GM13977 (cell line): ENCODE results near the gene YIPF7.
A peak's percentile ranks its signal among the peaks of the same experiment; 100 is the strongest.

Source experiments
- DNase-seq: peaks from one replicate; pipeline ENCODE4 v3.0.0; 2012; ENCODE audit warnings: low spot score
- CTCF ChIP-seq: IDR thresholded peaks from 2 replicates; pipeline ENCODE4 v1.5.1; 2012; ENCODE audit warnings: mild to moderate bottlenecking, control low read depth; ENCODE audit not compliant: insufficient read depth; ENCODE audit errors: extremely low read depth, missing control alignments
- in situ Hi-C: fragments of 300-500 bp; cut with MboI; formaldehyde crosslinking; loops from one replicate; pipeline ENCODE4 v1.12.0; 2022; ENCODE audit warnings: low sequenced_read_pairs, low pct_unique_long_range_greater_than_20kb, mixed read lengths, inconsistent platforms; ENCODE audit not compliant: unreplicated experiment

The YIPF7 gene

GRCh38 chr4:44651425-44651824, at the start of gene YIPF7:
TSS of gene YIPF7 (minus strand) at chr4:44651625. CDS start at chr4:44650100, 1,525 bp downstream.
- TF ChIP-seq CTCF: no peak
- no peak for DNase-seq

DNA sequence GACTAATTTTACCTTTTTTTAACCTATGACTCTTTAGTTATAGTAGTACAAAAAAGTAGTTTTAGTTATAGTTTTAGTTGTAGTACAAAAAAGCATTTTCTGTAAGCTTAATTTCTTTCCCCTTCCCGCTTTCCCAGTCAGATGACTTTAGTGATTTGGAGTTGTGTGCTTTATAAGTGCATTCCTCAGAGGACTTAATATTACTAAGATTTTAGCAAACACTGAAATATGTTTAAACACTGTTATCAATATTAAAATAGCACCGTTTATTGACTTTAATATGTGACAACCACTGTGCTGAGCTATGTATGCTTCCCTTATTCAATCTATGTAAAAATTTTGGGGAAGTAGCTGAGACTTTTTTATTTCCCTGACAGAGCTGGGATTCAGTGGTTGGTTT, 49.6 kb upstream of the YIPF7 start:
- in situ Hi-C loops: no loop called here
- DNase-seq: no peak
- TF ChIP-seq CTCF: no peak

More at GRCh38 chr4:44651425-44651824, at the start of gene YIPF7:
- in situ Hi-C loops: no loop called here

DNA sequence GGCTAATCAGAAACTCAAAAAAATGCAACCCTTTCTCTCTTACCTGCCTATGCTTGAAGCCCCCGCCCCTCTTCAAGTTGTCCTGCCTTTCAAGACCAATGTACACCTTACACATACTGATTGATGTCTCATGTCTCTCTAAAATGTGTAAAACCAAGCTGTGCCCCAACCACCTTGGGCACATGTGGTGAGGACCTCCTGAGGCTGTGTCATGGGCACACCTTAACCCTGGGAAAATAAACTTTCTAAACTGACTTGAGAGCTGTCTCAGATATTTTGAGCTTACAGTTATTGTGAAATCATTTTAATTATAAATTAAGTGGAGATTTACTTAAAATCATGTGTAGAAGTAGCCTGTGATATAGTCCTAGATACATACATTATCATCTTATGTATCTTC, 49.0 kb upstream of the YIPF7 start:
- no peak for DNase-seq
- in situ Hi-C loops: no loop called here
- TF ChIP-seq CTCF: no peak

- DNase-seq: no peak
- in situ Hi-C loops: no loop called here
Measured at GRCh38 chr4:44684648-44685047, 33.2 kb upstream of the YIPF7 start.

DNA sequence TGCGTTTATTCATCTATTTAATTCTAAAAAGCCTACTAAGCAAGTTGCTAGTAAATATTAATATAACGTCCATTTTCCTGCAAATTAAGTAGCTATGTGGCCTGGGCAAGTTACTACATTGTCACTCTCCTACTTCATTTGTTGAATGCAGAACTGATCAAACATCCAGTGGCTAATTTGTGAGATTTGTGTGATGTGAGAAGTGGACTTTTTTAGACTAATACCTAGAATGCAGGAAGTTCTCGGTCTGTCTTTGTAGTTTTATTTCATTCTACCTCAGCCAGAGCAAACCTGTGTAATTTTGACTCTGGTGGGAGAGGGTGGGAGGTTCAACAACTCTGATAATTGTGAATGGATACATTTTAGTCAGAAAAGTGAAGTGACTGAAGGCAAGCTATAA, 27.6 kb upstream of the YIPF7 start:
- in situ Hi-C loops: no loop called here
- no peak for TF ChIP-seq CTCF
- peak; percentile 27 for DNase-seq

More at GRCh38 chr4:44684648-44685047, 33.2 kb upstream of the YIPF7 start:
- TF ChIP-seq CTCF: no peak

- TF ChIP-seq CTCF: no peak
- in situ Hi-C loops: no loop called here
- DNase-seq: peak; percentile 89
Measured at GRCh38 chr4:44678094-44679041, 26.9 kb upstream of the YIPF7 start, which contains the start of gene GUF1. TSS of gene GUF1 (plus strand) at chr4:44678420. CDS start at chr4:44678623, 203 bp downstream.
